Ovary (tissue), 3 donors: ENCODE results near the gene UTP15.

ENCODE experiments used
- EP300 ChIP-seq: sonication (generic); formaldehyde crosslinking; IDR thresholded peaks from one replicate; pipeline ENCODE4 v1.6.1; 2017; ENCODE audit warnings: antibody characterized with exemption
- POLR2A ChIP-seq: fragments of 450-650 bp; IDR thresholded peaks from one replicate; pipeline ENCODE4 v1.6.1; 2017; ENCODE audit warnings: antibody characterized with exemption, mild to moderate bottlenecking, moderate library complexity
- TF ChIP-seq, protein P1 (sequence below), 3 donors: fragments of 450-650 bp in 2 of 3; fragments of 200-600 bp in 1 of 3; IDR thresholded peaks; one replicate each; pipeline versions ENCODE4 v1.5.1 to v1.8.0; 2016 to 2022; ENCODE audit warnings: antibody characterized with exemption in 3 of 3, mild to moderate bottlenecking in 1 of 3
- donor health status: DM: no; HTN: no; CAD: no.

DNA sequence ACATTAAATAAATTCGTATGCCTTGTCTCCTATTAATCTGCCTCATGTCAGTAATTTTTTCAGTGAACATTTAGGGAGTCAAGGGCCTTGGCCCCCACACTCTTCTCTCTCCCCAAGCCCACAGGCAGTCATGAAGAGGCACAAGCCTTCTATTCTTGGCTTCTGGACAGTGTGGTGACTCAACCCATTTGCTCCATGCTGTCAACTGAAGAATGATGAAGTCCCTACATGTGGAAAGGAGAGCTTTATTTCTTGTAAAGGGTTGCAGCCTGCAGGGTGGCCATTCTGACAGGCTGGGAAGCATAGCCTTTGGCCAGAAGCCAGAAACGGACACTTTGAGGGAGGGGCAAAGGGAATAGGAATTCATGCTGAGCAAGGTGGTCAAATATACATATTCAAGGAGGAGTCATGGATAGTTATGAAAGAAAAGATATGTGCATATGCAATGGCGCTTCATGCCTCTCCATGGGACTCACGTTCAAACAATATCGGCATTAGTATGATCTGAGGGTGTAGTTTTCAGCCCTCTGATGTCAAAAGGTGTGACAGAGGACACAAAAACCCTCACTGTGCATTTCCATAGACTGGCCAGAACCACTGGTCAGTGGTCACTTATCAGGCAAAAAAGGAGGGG, 31.4 kb upstream of the UTP15 start:
- TF ChIP-seq, protein P1, sequence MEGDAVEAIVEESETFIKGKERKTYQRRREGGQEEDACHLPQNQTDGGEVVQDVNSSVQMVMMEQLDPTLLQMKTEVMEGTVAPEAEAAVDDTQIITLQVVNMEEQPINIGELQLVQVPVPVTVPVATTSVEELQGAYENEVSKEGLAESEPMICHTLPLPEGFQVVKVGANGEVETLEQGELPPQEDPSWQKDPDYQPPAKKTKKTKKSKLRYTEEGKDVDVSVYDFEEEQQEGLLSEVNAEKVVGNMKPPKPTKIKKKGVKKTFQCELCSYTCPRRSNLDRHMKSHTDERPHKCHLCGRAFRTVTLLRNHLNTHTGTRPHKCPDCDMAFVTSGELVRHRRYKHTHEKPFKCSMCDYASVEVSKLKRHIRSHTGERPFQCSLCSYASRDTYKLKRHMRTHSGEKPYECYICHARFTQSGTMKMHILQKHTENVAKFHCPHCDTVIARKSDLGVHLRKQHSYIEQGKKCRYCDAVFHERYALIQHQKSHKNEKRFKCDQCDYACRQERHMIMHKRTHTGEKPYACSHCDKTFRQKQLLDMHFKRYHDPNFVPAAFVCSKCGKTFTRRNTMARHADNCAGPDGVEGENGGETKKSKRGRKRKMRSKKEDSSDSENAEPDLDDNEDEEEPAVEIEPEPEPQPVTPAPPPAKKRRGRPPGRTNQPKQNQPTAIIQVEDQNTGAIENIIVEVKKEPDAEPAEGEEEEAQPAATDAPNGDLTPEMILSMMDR (IDR thresholded peaks at IDR 0.05), result no peak
- no peak for TF ChIP-seq EP300
- TF ChIP-seq POLR2A, result no peak
